Smooth muscle cell of trachea (primary cell): Measurements from ENCODE around the gene SIGLEC14. TPM values are rescaled to one million over a fixed set of nuclear protein-coding genes. Genes with fewer than 3 reads are reported as not detected.

Source experiments
- total RNA-seq: library from RNA; depleted of rRNA; stranded (reverse); fragments of >200 nt; gene quantifications from 2 replicates; pipeline ENCODE4 v1.2.1, GENCODE V29; 2014

Gene SIGLEC14, protein sequence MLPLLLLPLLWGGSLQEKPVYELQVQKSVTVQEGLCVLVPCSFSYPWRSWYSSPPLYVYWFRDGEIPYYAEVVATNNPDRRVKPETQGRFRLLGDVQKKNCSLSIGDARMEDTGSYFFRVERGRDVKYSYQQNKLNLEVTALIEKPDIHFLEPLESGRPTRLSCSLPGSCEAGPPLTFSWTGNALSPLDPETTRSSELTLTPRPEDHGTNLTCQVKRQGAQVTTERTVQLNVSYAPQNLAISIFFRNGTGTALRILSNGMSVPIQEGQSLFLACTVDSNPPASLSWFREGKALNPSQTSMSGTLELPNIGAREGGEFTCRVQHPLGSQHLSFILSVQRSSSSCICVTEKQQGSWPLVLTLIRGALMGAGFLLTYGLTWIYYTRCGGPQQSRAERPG
- not detected in 2 replicates for total RNA-seq

DNA sequence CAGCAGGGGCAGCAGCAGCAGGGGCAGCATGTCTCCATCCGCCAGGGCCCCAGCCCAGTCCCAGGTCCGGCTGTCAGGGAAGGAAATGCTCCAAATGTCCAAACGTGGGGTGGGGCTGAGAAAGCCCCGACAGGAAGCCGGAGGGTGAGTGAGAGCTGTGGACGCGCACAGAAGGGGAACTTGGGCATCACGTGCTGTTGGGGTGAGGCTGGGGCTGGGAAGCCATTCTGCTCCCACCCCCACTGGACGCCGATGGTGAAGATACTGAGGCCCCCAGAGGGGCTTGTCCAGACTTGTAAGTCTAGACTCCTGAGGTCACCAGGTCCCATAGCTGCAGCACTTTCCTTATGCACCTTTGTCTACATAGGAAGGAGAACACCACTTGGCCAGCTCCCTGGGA, at the start of gene SIGLEC14:
TSS of gene SIGLEC14 (minus strand) at position 96 of the 400 bp plus-strand sequence. CDS start at position 30, 66 bp downstream.

DNA sequence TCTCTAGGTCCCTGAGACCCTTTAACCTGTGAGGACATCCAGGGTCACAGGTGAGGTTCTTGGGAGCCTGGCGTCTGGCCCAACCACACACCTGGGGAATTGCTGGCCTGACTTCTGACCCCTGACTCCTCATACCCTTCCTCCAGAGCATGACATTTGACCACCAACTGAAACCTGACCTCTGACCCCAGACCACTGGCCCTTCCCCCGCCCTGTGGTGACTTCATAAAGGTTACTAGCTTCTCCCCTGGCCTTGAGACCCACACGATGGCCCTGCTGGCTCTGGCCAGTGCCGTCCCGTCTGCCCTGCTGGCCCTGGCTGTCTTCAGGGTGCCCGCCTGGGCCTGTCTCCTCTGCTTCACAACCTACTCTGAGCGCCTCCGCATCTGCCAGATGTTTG, 46.6 kb upstream of the SIGLEC14 start, which contains the start of gene SPACA6:
TSS of gene SPACA6 (plus strand) at position 71 of the 400 bp plus-strand sequence. CDS start at position 268, 197 bp downstream.

DNA sequence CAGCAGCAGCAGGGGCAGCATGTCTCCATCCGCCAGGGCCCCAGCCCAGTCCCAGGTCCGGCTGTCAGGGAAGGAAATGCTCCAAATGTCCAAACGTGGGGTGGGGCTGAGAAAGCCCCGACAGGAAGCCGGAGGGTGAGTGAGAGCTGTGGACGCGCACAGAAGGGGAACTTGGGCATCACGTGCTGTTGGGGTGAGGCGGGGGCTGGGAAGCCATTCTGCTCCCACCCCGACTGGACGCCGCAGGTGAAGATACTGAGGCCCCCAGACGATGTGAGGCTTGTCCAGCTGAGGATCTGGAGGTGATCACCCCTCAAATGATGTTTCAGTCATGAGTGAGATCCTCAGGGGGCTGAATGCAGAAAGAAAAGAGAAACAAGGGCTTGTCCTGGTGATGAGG, 16.3 kb downstream of the SIGLEC14 start, which contains the start of gene SIGLEC5:
TSS of gene SIGLEC5 (minus strand) at position 87 of the 400 bp plus-strand sequence. CDS start at position 21, 66 bp downstream.

Other genes with a start within 250 kb of the SIGLEC14 start
- gene SIGLEC10, start 229.2 kb downstream of the SIGLEC14 start, total RNA-seq = not detected in 2 replicates
- gene SIGLEC8, start 188.4 kb downstream of the SIGLEC14 start, total RNA-seq = not detected in 2 replicates
- gene CEACAM18, start 168.3 kb downstream of the SIGLEC14 start, total RNA-seq = not detected in 2 replicates
- not detected in 2 replicates for gene SIGLEC12, start 145.0 kb downstream of the SIGLEC14 start, total RNA-seq
- gene SIGLEC6, start 115.2 kb downstream of the SIGLEC14 start, total RNA-seq = not detected in 2 replicates
- 4.8 and 8.7 TPM in 2 replicates for gene ZNF175, start 75.5 kb downstream of the SIGLEC14 start, total RNA-seq
- gene SIGLEC5, start 16.4 kb downstream of the SIGLEC14 start, total RNA-seq = not detected in 2 replicates
- 4.2 and 6.3 TPM in 2 replicates for gene SPACA6, start 46.5 kb upstream of the SIGLEC14 start, total RNA-seq
- not detected in 2 replicates for gene HAS1, start 77.2 kb upstream of the SIGLEC14 start, total RNA-seq
- gene FPR1, start 105.1 kb upstream of the SIGLEC14 start, total RNA-seq = not detected in 2 replicates
- gene FPR2, start 114.4 kb upstream of the SIGLEC14 start, total RNA-seq = not detected in 2 replicates
- not detected in 2 replicates for gene FPR3, start 148.3 kb upstream of the SIGLEC14 start, total RNA-seq
- 7.9 and 8.3 TPM in 2 replicates for gene ZNF577, start 241.1 kb upstream of the SIGLEC14 start, total RNA-seq